Loucy (cell line): ENCODE results near the gene TBC1D22A.
"Not testable (repeated sequence)": the region's sequence is repeated elsewhere in the genome, so short reads cannot be mapped to it uniquely, and the experiment has no call there.

ENCODE experiments used
- H2AFZ ChIP-seq: fragments of 200-600 bp; sonication (generic); 2 replicates; pipeline ENCODE4 v1.6.0; 2016; ENCODE audit warnings: antibody characterized with exemption, mild to moderate bottlenecking, low read length, moderate library complexity
- H3F3A ChIP-seq: fragments of 200-600 bp; 2 replicates; pipeline ENCODE4 v1.6.0; 2016; ENCODE audit warnings: antibody characterized with exemption, low read depth, mild to moderate bottlenecking
- H3K27me3 ChIP-seq: fragments of 200-600 bp; sonication (generic); 2 replicates; pipeline ENCODE4 v1.6.1; 2014; ENCODE audit warnings: low read length, mild to moderate bottlenecking; ENCODE audit not compliant: insufficient read depth, poor library complexity, severe bottlenecking
- H3K36me3 ChIP-seq: fragments of 200-600 bp; sonication (generic); 2 replicates; pipeline ENCODE4 v1.6.1; 2016; ENCODE audit warnings: low read length; ENCODE audit not compliant: insufficient read depth
- H3K4me1 ChIP-seq: fragments of 200-600 bp; sonication (generic); 2 replicates; pipeline ENCODE4 v1.5.1; 2014; ENCODE audit warnings: low read length, mild to moderate bottlenecking; ENCODE audit not compliant: insufficient read depth, poor library complexity, severe bottlenecking
- H3K4me2 ChIP-seq: fragments of 200-600 bp; sonication (generic); 2 replicates; pipeline ENCODE4 v1.6.0; 2014; ENCODE audit warnings: antibody characterized with exemption, low read length, low read depth, mild to moderate bottlenecking; ENCODE audit not compliant: poor library complexity, severe bottlenecking
- H3K4me3 ChIP-seq: fragments of 200-600 bp; sonication (generic); 2 replicates; pipeline ENCODE4 v1.5.1; 2014; ENCODE audit warnings: low read length, mild to moderate bottlenecking, mixed read lengths; ENCODE audit not compliant: poor library complexity, severe bottlenecking
- H3K79me2 ChIP-seq: fragments of 200-600 bp; sonication (generic); 2 replicates; pipeline ENCODE4 v1.6.1; 2014; ENCODE audit warnings: low read length; ENCODE audit not compliant: insufficient read depth
- H3K9ac ChIP-seq: fragments of 200-600 bp; sonication (generic); 2 replicates; pipeline ENCODE4 v1.6.0; 2014; ENCODE audit warnings: mild to moderate bottlenecking, low read depth, low read length, moderate library complexity; ENCODE audit not compliant: poor library complexity, severe bottlenecking
- H3K9me2 ChIP-seq: fragments of 200-600 bp; sonication (generic); replicated peaks from 2 replicates; pipeline ENCODE4 v1.6.1; 2016; ENCODE audit warnings: low read depth, low read length, mixed read lengths
- H3K9me3 ChIP-seq: fragments of 200-600 bp; sonication (generic); 2 replicates; pipeline ENCODE4 v1.6.1; 2014; ENCODE audit warnings: mild to moderate bottlenecking, antibody characterized with exemption, low read length, low read depth; ENCODE audit not compliant: insufficient read depth
- H4K20me1 ChIP-seq: fragments of 200-600 bp; sonication (generic); 2 replicates; pipeline ENCODE4 v1.6.0; 2014; ENCODE audit warnings: antibody characterized with exemption, low read length, mild to moderate bottlenecking; ENCODE audit not compliant: insufficient read depth, poor library complexity, severe bottlenecking
- CTCF ChIP-seq: fragments of 200-600 bp; sonication (generic); conservative IDR thresholded peaks from 2 replicates; pipeline ENCODE4 v1.5.1; 2014; ENCODE audit warnings: mild to moderate bottlenecking, antibody characterized with exemption, low read length
- EZH2phosphoT487 ChIP-seq: fragments of 200-600 bp; IDR thresholded peaks from 2 replicates; pipeline ENCODE4 v1.6.1; 2018; ENCODE audit warnings: antibody characterized with exemption, mild to moderate bottlenecking, moderate library complexity, borderline replicate concordance

The TBC1D22A gene

DNA sequence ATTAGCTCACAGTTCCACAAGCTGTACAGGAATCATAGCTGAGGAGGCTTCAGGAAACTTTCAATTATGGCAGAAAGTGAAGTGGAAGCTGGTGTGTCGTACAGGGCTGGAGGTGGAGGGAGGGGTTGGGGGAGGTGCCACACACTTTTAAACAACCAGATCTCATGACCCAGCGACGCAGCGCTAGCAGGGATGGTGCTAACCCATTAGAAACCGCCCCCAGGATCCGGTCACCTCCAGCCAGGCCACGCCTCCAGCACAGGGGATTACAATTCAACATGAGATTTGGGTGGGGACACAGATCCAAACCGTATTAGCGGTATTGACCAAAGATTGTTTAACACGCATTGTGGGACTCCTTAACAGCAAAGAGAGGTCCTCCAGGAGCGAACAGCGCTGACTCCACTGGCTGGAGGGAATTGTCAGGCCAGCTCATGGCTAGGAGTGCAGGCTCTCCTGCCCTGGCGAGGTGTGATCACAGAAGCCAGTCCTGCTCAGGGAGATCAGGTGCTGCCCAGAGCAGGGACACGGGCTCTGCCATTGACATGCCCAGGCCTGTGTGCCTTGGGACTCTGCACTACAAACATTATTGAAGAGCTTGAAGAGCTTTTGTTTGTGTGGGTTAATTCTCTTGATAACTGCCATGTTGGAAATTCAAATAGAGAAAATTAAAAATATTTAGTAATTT lies 215.3 kb downstream of the TBC1D22A start:
- Histone ChIP-seq H3K9ac (no peak overlapping the region), H3K27me3 (no peaks in the 10 kb centered on the region), H4K20me1 (no peaks in the 10 kb centered on the region), H3K4me1 (no peaks in the 10 kb centered on the region), H3K4me3 (no peak overlapping the region), H2AFZ (no peak overlapping the region), H3K36me3 (peaks cover 35% of the 10 kb centered on the region; the same call in 1 of the 2 replicates), H3K79me2 (no peaks in the 10 kb centered on the region), H3F3A (no peaks in the 10 kb centered on the region), H3K9me2 (no peaks in the 10 kb centered on the region), H3K9me3 (no peaks in the 10 kb centered on the region), H3K4me2 (no peak overlapping the region)
- TF ChIP-seq EZH2phosphoT487 (no peak), CTCF (no peak)

DNA sequence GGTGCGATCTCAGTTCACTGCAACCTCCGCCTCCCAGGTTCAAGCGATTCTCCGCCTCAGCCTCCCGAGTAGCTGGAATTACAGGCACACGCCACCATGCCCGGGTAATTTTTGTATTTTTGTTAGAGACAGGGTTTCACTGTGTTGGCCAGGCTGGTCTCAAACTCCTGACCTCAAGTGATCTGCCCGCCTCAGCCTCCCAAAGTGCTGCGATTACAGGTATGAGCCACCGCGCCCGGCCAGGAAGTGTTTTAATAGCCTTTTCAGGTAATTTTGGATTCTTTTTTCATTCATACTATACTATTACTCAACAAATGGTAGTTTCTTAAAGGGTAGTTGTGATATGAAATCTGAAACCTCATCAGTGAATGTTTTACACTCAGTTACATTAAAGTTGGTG lies 216.2 kb downstream of the TBC1D22A start:
- H4K20me1 ChIP-seq, H3K9ac ChIP-seq, H3K9me3 ChIP-seq, H3K9me2 ChIP-seq, H3K27me3 ChIP-seq, H3K79me2 ChIP-seq, H3F3A ChIP-seq, H3K4me3 ChIP-seq, H2AFZ ChIP-seq, H3K4me2 ChIP-seq, H3K4me1 ChIP-seq: not testable (repeated sequence)
- H3K36me3 ChIP-seq: peaks cover 35% of the 10 kb centered on the region; the same call in 1 of the 2 replicates

DNA sequence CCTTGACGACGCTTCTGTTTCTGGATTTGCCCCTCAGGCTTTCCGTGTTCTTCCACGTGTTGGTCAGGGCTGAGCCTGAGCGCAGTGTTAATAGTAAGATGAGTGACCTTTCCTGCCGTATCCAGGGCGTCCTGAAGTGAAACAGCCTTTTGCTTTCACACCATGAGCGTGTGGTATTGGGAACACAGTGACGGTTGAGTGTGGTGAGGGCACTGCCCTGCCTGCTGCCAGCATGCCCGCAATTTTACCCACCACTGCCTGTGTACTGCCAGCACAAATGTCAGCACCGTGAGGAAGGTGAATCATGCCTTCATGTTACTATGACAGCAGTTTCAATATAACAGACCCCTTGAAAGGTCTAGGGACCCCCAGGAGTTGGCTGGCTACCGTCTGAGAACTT lies 217.1 kb downstream of the TBC1D22A start:
- no peak overlapping the region for H3K4me3 ChIP-seq
- peaks cover 35% of the 10 kb centered on the region; the same call in 1 of the 2 replicates for H3K36me3 ChIP-seq
- H3K9ac ChIP-seq: no peak overlapping the region
- no peak overlapping the region for H3K4me2 ChIP-seq
- no peaks in the 10 kb centered on the region for H3K9me2 ChIP-seq
- H3F3A ChIP-seq: no peaks in the 10 kb centered on the region
- H3K79me2 ChIP-seq: no peaks in the 10 kb centered on the region
- H3K27me3 ChIP-seq: no peaks in the 10 kb centered on the region
- H4K20me1 ChIP-seq: no peaks in the 10 kb centered on the region
- no peaks in the 10 kb centered on the region for H3K4me1 ChIP-seq
- no peak overlapping the region for H2AFZ ChIP-seq
- TF ChIP-seq EZH2phosphoT487: no peak
- no peak for TF ChIP-seq CTCF
- H3K9me3 ChIP-seq: no peaks in the 10 kb centered on the region

DNA sequence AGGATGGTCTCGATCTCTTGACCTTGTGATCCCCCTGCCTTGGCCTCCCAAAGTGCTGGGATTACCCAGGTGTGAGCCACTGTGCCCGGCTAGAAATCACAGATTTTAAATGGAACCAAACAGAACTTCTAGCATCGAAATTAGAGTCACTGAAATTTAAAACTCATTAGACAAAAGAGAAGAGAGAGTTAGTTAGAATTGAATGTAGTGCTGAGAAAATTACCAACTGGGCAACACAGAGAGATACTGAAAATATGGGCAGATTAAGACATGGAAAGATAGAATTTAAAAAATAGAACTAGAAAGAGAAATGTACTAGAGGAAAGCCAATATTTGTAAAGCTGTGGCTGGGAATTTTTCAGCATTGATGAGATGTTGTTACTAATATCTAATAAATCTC lies 217.9 kb downstream of the TBC1D22A start:
- no peaks in the 10 kb centered on the region for H3K79me2 ChIP-seq
- no peak overlapping the region for H3K4me2 ChIP-seq
- no peaks in the 10 kb centered on the region for H3K4me1 ChIP-seq
- H2AFZ ChIP-seq: no peak overlapping the region
- H3K9me3 ChIP-seq: no peaks in the 10 kb centered on the region
- no peaks in the 10 kb centered on the region for H4K20me1 ChIP-seq
- H3K27me3 ChIP-seq: no peaks in the 10 kb centered on the region
- no peak for TF ChIP-seq CTCF
- TF ChIP-seq EZH2phosphoT487: no peak
- no peaks in the 10 kb centered on the region for H3K9me2 ChIP-seq
- no peaks in the 10 kb centered on the region for H3F3A ChIP-seq
- no peak overlapping the region for H3K9ac ChIP-seq
- H3K36me3 ChIP-seq: peaks cover 31% of the 10 kb centered on the region; the same call in 1 of the 2 replicates
- no peak overlapping the region for H3K4me3 ChIP-seq
